ENCODE data around the gene PTPN1. TPM values are rescaled to one million over a fixed set of nuclear protein-coding genes. Genes with fewer than 3 reads are reported as not detected.

Gene PTPN1
- total RNA-seq, 1 donor from 2014 or later: 26.0 TPM

GRCh38 chr20:50634191-50634590, 124.0 kb downstream of the PTPN1 start:
- Mint-ChIP-seq H3K36me3 (ENCODE audit: insufficient read depth) (no peaks in the 10 kb centered on the region), H3K4me3 (ENCODE audit: low read depth) (no peak overlapping the region), H3K4me1 (ENCODE audit: low read depth) (peaks cover 4% of the 10 kb centered on the region), H3K9me3 (ENCODE audit: low read depth) (no peaks in the 10 kb centered on the region), H3K27ac (peak overlapping the region; percentile 63), H3K27me3 (peaks cover 11% of the 10 kb centered on the region)
- no peak for DNase-seq (ENCODE audit: low spot score, unreplicated experiment)
- no peak for TF ChIP-seq CTCF (IDR thresholded peaks at IDR 0.05; ENCODE audit: unreplicated experiment)

Small RNAs within 50 kb of the gene (microRNA-seq; reads per million reads assigned to microRNA genes)
- gene MIR1302-5 (ENCODE audit: borderline number of aligned reads, unreplicated experiment): not detected
- not detected for gene MIR645 (ENCODE audit: borderline number of aligned reads, unreplicated experiment)

Other genes starting within 250 kb of the PTPN1 start
- gene RIPOR3, start 181.2 kb downstream of the PTPN1 start, total RNA-seq: 0.29 and 0.31 TPM in 2 replicates
- 29.7 and 32.9 TPM in 2 replicates for gene PARD6B, start 221.2 kb downstream of the PTPN1 start, total RNA-seq